ENCODE data around the gene FUT4. TPM values are rescaled to one million over a fixed set of nuclear protein-coding genes. Genes with fewer than 3 reads are reported as not detected.

Gene FUT4
- total and polyA plus RNA-seq, 8 donors = 6.1 to 8.4 (median 7.7) TPM

- H3K27ac ChIP-seq = no peak overlapping the region
- no peaks in the 10 kb centered on the region for H3K27me3 ChIP-seq
- no peaks in the 10 kb centered on the region for H3K9me3 ChIP-seq
- intact Hi-C loops (cut with DNase I) = no loop called here
- H3K36me3 ChIP-seq = no peaks in the 10 kb centered on the region
- H3K4me3 ChIP-seq = no peak overlapping the region
- H3K4me1 ChIP-seq = peaks cover 0 to 16% of the 10 kb centered on the region in 2 donors
- DNase-seq (no peak), ATAC-seq (no peak)
- no peak for TF ChIP-seq CTCF (IDR thresholded peaks at IDR 0.05)
Observed at GRCh38 chr11:94533206-94533605, 10.5 kb upstream of the FUT4 start.

- no peak overlapping the region for H3K4me3 ChIP-seq
- H3K27me3 ChIP-seq = no peaks in the 10 kb centered on the region
- H3K9me3 ChIP-seq = no peaks in the 10 kb centered on the region
- DNase-seq (peak in 1 of 4 donors; percentile 33), ATAC-seq (peak; percentile 54)
- no peaks in the 10 kb centered on the region for H3K36me3 ChIP-seq
- no peak for TF ChIP-seq CTCF (IDR thresholded peaks at IDR 0.05)
- intact Hi-C loops (cut with DNase I) = no loop called here
- no peak overlapping the region for H3K27ac ChIP-seq
- peaks cover 0 to 16% of the 10 kb centered on the region in 2 donors for H3K4me1 ChIP-seq
Observed at GRCh38 chr11:94533696-94534630, 9.8 kb upstream of the FUT4 start.

GRCh38 chr11:94536386-94536785, 7.3 kb upstream of the FUT4 start:
- no peaks in the 10 kb centered on the region for H3K9me3 ChIP-seq
- H3K4me3 ChIP-seq = no peak overlapping the region
- no peak for ATAC-seq
- peaks cover 0 to 16% of the 10 kb centered on the region in 2 donors for H3K4me1 ChIP-seq
- H3K27ac ChIP-seq = no peak overlapping the region
- no peaks in the 10 kb centered on the region for H3K27me3 ChIP-seq
- DNase-seq = no peak
- intact Hi-C loops (cut with DNase I) = no loop called here
- no peaks in the 10 kb centered on the region for H3K36me3 ChIP-seq
- TF ChIP-seq CTCF (IDR thresholded peaks at IDR 0.05) = no peak

- Histone ChIP-seq H3K36me3 (no peaks in the 10 kb centered on the region), H3K27me3 (no peaks in the 10 kb centered on the region), H3K4me1 (peaks cover 0 to 16% of the 10 kb centered on the region in 2 donors), H3K4me3 (no peak overlapping the region), H3K9me3 (no peaks in the 10 kb centered on the region), H3K27ac (no peak overlapping the region)
- intact Hi-C loops (cut with DNase I) = no loop called here
- DNase-seq = peak in 1 of 4 donors; percentile 28
- ATAC-seq = peak; percentile 44
- no peak for TF ChIP-seq CTCF (IDR thresholded peaks at IDR 0.05)
Observed at GRCh38 chr11:94537031-94537600, 6.6 kb upstream of the FUT4 start.

GRCh38 chr11:94539420-94539819, 4.3 kb upstream of the FUT4 start:
- Histone ChIP-seq H3K9me3 (no peaks in the 10 kb centered on the region), H3K36me3 (no peaks in the 10 kb centered on the region), H3K27ac (no peak overlapping the region), H3K4me1 (peaks cover 0 to 14% of the 10 kb centered on the region in 2 donors), H3K4me3 (no peak overlapping the region), H3K27me3 (no peaks in the 10 kb centered on the region)
- ATAC-seq (no peak), DNase-seq (no peak)
- intact Hi-C loops (cut with DNase I) = no loop called here
- TF ChIP-seq CTCF (IDR thresholded peaks at IDR 0.05) = no peak

All from left lung (tissue), 10 donors.